AG10803 (cell line): ENCODE data around the gene FABP2.

Source experiments
- DNase-seq: peaks from one replicate; pipeline ENCODE4 v3.0.0; 2010; ENCODE audit warnings: low read depth
- H3K4me3 ChIP-seq: 2 replicates; pipeline ENCODE4 v1.5.1; 2011; ENCODE audit warnings: mild to moderate bottlenecking, low read length, control low read depth
- TF ChIP-seq, protein P1 (sequence below): conservative IDR thresholded peaks from 2 replicates; pipeline ENCODE4 v1.5.1; 2011; ENCODE audit warnings: mild to moderate bottlenecking, low read length, control low read depth, inconsistent platforms

Gene FABP2

GRCh38 chr4:119300101-119300978, 21.6 kb downstream of the FABP2 start:
- peak; percentile 91 for DNase-seq

DNA sequence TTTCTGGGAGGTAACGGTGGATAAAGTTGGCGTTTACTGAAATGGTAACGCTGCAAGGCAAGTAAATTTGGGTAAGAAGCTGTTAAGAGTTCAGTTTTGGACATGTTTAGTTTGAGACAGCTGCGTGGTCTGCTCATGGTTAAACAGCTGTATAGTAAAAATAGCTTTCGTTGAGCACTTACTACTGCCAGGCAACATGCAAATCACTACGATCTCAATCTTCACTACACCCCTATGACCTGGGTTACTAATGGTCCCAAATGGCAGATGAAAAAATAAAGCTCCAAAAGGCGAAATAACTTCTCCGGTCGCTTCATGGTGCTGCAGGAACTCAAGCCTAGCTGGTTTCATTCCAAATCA, 22.2 kb downstream of the FABP2 start:
- TF ChIP-seq, protein P1, sequence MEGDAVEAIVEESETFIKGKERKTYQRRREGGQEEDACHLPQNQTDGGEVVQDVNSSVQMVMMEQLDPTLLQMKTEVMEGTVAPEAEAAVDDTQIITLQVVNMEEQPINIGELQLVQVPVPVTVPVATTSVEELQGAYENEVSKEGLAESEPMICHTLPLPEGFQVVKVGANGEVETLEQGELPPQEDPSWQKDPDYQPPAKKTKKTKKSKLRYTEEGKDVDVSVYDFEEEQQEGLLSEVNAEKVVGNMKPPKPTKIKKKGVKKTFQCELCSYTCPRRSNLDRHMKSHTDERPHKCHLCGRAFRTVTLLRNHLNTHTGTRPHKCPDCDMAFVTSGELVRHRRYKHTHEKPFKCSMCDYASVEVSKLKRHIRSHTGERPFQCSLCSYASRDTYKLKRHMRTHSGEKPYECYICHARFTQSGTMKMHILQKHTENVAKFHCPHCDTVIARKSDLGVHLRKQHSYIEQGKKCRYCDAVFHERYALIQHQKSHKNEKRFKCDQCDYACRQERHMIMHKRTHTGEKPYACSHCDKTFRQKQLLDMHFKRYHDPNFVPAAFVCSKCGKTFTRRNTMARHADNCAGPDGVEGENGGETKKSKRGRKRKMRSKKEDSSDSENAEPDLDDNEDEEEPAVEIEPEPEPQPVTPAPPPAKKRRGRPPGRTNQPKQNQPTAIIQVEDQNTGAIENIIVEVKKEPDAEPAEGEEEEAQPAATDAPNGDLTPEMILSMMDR: no peak
- peak overlapping the region; percentile 97 for H3K4me3 ChIP-seq
- DNase-seq: no peak

More at GRCh38 chr4:119300101-119300978, 21.6 kb downstream of the FABP2 start:
- TF ChIP-seq, protein P1: peak; percentile 28
- peak overlapping the region; percentile 97 for H3K4me3 ChIP-seq

- DNase-seq: peak; percentile 22
- TF ChIP-seq, protein P1: no peak
- peak overlapping the region; percentile 97 for H3K4me3 ChIP-seq
These were observed 22.7 kb downstream of the FABP2 start for GRCh38 chr4:119299260-119299671.

DNA sequence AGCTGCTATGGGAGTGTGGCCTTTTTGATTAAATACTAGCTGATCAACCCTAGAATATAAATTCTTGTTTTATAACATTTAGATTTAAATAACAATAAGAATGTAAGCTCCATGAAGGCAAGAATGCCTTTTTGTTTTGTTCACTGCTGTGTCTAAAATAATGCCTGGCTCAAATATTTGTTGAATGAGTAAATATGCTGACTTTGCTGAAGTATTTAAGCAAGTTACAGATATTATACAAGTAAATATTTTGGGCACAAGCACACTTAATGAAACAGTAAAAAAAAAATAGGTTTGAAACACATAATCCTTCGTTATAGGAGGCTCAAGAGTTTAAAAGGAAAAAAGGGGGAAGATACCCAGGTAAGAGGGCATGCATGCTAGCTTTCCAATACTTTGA, 24.1 kb downstream of the FABP2 start:
- H3K4me3 ChIP-seq: peak overlapping the region; percentile 97

GRCh38 chr4:119296356-119296755, 25.6 kb downstream of the FABP2 start:
- TF ChIP-seq, protein P1: no peak
- DNase-seq: no peak
- no peak overlapping the region for H3K4me3 ChIP-seq

More for the DNA sequence above, 24.1 kb downstream of the FABP2 start:
- no peak for DNase-seq
- TF ChIP-seq, protein P1: no peak

GRCh38 chr4:119290598-119290997, 31.3 kb downstream of the FABP2 start:
- TF ChIP-seq, protein P1: no peak
- DNase-seq: no peak
- H3K4me3 ChIP-seq: no peak overlapping the region

DNA sequence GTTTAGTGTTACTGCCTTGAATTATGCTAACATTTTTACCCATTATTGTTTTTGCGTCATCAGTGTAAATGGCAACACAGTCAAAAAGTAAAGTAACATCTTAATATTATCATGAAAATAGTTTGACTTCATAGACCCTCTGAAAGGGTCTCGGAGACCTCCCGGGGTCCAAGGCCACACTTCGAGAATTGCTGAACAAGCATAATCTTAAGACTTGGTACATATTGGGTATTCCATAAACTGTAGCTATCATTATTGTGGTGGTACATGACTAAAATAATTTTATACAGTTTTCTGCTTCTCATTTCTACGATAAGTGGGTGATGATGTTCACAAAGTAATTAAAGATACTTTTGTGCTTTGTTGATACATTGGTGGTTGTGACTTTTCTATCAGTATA, 32.6 kb downstream of the FABP2 start:
- no peak for DNase-seq
- TF ChIP-seq, protein P1: no peak
- H3K4me3 ChIP-seq: no peak overlapping the region
